ENCODE data around the gene AIF1.

DNA sequence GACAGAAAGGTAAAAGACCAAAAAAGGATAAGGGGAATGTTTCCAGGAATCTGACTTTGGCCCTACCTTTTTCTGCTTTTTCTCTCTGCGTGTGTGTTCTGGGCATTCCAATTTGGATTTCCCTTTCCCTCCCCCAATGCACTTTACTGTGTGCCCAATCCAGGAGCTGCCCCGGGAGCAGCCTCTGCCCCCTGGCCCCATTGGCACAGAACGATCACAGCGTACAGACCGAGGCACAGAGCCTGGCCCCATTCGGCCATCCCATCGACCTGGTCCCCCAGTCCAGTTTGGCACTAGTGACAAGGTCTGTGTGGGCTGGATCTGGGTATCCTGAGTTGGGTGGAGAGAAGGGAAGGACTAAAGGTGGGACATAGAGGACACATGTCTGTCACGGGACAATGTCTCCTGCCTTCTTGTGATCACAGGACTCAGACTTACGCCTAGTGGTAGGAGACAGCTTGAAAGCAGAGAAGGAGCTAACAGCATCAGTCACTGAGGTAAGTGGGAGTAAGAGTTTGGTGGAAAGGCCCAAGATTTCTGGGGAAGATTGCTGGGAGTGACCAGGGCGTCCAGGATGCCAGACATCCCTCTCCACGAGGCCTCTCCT lies 20.0 kb downstream of the AIF1 start:
- TF ChIP-seq, protein P1, sequence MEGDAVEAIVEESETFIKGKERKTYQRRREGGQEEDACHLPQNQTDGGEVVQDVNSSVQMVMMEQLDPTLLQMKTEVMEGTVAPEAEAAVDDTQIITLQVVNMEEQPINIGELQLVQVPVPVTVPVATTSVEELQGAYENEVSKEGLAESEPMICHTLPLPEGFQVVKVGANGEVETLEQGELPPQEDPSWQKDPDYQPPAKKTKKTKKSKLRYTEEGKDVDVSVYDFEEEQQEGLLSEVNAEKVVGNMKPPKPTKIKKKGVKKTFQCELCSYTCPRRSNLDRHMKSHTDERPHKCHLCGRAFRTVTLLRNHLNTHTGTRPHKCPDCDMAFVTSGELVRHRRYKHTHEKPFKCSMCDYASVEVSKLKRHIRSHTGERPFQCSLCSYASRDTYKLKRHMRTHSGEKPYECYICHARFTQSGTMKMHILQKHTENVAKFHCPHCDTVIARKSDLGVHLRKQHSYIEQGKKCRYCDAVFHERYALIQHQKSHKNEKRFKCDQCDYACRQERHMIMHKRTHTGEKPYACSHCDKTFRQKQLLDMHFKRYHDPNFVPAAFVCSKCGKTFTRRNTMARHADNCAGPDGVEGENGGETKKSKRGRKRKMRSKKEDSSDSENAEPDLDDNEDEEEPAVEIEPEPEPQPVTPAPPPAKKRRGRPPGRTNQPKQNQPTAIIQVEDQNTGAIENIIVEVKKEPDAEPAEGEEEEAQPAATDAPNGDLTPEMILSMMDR (IDR thresholded peaks at IDR 0.05) = no peak
- no peak for TF ChIP-seq POLR2A (IDR thresholded peaks at IDR 0.05)
